ENCODE data around the gene RAB27B. TPM values are rescaled to one million over a fixed set of nuclear protein-coding genes. Genes with fewer than 3 reads are reported as not detected.
"Not testable (repeated sequence)": the region's sequence is repeated elsewhere in the genome, so short reads cannot be mapped to it uniquely, and the experiment has no call there.

Gene RAB27B
- polyA plus RNA-seq, 1 experiment, result 1.9 TPM

- no peaks in the 10 kb centered on the region for H3K9me3 ChIP-seq (ENCODE audit: control insufficient read depth, insufficient read depth, low read length)
- TF ChIP-seq CTCF (IDR thresholded peaks at IDR 0.05; ENCODE audit: low read depth, low read length), result no peak
- POLR2A ChIA-PET, result no interaction called here
- no peaks in the 10 kb centered on the region for H3K27me3 ChIP-seq (ENCODE audit: control insufficient read depth, insufficient read depth, low read length)
- DNase-seq (ENCODE audit: low read depth, low spot score), result no peak
- H3K27ac ChIP-seq (ENCODE audit: low read depth, low read length), result no peak overlapping the region
- CTCF ChIA-PET, result no interaction called here
- no peak overlapping the region for H3K4me3 ChIP-seq (ENCODE audit: low read depth, low read length)
These were observed 15.4 kb upstream of the RAB27B start for GRCh38 chr18:54812885-54813284.

GRCh38 chr18:54813305-54813704, 15.0 kb upstream of the RAB27B start:
- H3K27ac ChIP-seq (ENCODE audit: low read depth, low read length), result no peak overlapping the region
- H3K4me3 ChIP-seq (ENCODE audit: low read depth, low read length), result no peak overlapping the region
- H3K9me3 ChIP-seq (ENCODE audit: control insufficient read depth, insufficient read depth, low read length), result no peaks in the 10 kb centered on the region
- ChIA-PET POLR2A (no interaction called here), CTCF (no interaction called here)
- no peak for DNase-seq (ENCODE audit: low read depth, low spot score)
- H3K27me3 ChIP-seq (ENCODE audit: control insufficient read depth, insufficient read depth, low read length), result no peaks in the 10 kb centered on the region
- TF ChIP-seq CTCF (IDR thresholded peaks at IDR 0.05; ENCODE audit: low read depth, low read length), result no peak

- Histone ChIP-seq H3K27me3 (ENCODE audit: control insufficient read depth, insufficient read depth, low read length) (no peaks in the 10 kb centered on the region), H3K27ac (ENCODE audit: low read depth, low read length) (no peak overlapping the region), H3K9me3 (ENCODE audit: control insufficient read depth, insufficient read depth, low read length) (no peaks in the 10 kb centered on the region), H3K4me3 (ENCODE audit: low read depth, low read length) (no peak overlapping the region)
- TF ChIP-seq CTCF (IDR thresholded peaks at IDR 0.05; ENCODE audit: low read depth, low read length), result no peak
- POLR2A ChIA-PET, result no interaction called here
- no peak for DNase-seq (ENCODE audit: low read depth, low spot score)
- CTCF ChIA-PET, result no interaction called here
These were observed 14.2 kb upstream of the RAB27B start for GRCh38 chr18:54813977-54814565.

GRCh38 chr18:54815086-54815485, 13.2 kb upstream of the RAB27B start:
- no peak for DNase-seq (ENCODE audit: low read depth, low spot score)
- POLR2A ChIA-PET, result no interaction called here
- H3K27me3 ChIP-seq (ENCODE audit: control insufficient read depth, insufficient read depth, low read length), result no peaks in the 10 kb centered on the region
- H3K4me3 ChIP-seq (ENCODE audit: low read depth, low read length), result no peak overlapping the region
- no peak overlapping the region for H3K27ac ChIP-seq (ENCODE audit: low read depth, low read length)
- no peaks in the 10 kb centered on the region for H3K9me3 ChIP-seq (ENCODE audit: control insufficient read depth, insufficient read depth, low read length)
- CTCF ChIA-PET, result no interaction called here
- TF ChIP-seq CTCF (IDR thresholded peaks at IDR 0.05; ENCODE audit: low read depth, low read length), result no peak

GRCh38 chr18:54820785-54821275, 7.4 kb upstream of the RAB27B start:
- H3K4me3 ChIP-seq (ENCODE audit: low read depth, low read length); DNase-seq (ENCODE audit: low read depth, low spot score); H3K27ac ChIP-seq (ENCODE audit: low read depth, low read length); CTCF ChIA-PET; POLR2A ChIA-PET; H3K27me3 ChIP-seq (ENCODE audit: control insufficient read depth, insufficient read depth, low read length); H3K9me3 ChIP-seq (ENCODE audit: control insufficient read depth, insufficient read depth, low read length): not testable (repeated sequence)

Data from AG04450 (cell line).